ENCODE measurements around the gene SAMD4A.

Gene SAMD4A

DNA sequence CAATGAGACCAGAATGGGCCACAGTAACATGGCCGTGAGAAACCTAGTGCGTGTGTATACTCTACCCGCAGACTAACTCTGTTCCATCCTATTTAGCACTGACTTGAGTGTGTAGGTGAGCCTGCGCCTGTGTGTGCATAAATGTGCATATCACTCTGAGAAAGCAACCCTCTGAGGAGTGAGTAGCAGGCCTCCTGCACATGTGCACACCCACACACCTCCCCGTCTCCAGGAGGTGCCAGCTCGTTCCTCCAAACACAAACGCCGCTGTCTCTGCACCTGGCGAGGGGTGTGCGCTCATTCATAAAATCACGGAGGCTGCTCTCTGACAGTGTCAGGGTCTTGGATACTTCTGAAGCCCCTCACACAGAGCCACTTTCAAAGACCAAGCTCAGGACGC lies 196.8 kb downstream of the SAMD4A start:
- DNase-seq (ENCODE audit: low read depth) = no peak

GRCh38 chr14:54766276-54767138 lies 199.6 kb downstream of the SAMD4A start:
- no peak for DNase-seq (ENCODE audit: low read depth)

GRCh38 chr14:54767139-54767431 lies 200.2 kb downstream of the SAMD4A start:
- DNase-seq (ENCODE audit: low read depth) = no peak

GRCh38 chr14:54767450-54767849 lies 200.5 kb downstream of the SAMD4A start:
- no peak for DNase-seq (ENCODE audit: low read depth)

GRCh38 chr14:54768501-54769129 lies 201.7 kb downstream of the SAMD4A start:
- no peak for DNase-seq (ENCODE audit: low read depth)

- DNase-seq (ENCODE audit: low read depth) = no peak
Observed at GRCh38 chr14:54769951-54770863, 203.3 kb downstream of the SAMD4A start.

DNA sequence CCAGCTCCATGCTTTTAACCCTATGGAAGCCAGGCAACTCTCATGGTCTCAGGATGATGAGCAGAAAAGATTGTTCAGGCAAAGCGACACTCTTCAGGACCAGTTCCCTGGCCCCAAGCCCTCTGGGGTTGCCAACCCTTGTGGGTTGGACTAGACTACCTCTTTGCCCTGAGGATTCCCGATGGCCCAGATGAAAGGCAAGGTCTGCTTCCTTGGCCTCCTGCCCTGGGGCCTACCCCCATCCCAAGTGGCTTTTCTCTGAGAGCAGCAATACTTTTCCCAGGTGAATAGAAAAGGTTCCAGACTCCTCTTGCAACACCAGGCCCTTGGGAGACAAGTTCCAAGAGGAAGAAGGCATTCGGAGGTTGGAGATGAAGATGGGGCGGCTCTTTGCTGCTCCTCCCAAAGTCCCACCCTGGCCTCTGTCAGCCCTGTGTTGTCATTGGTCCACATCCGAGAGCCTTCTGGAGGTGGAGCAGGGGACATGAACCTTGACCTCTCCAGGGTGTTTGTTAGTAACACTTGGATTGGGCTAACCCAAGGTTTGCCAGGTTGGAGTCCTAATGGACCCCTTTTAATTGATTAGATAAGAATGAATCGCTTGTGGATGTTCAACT lies 204.6 kb downstream of the SAMD4A start:
- no peak for DNase-seq (ENCODE audit: low read depth)

GRCh38 chr14:54772451-54772881 lies 205.5 kb downstream of the SAMD4A start:
- no peak for DNase-seq (ENCODE audit: low read depth)

GRCh38 chr14:54773171-54774006 lies 206.5 kb downstream of the SAMD4A start:
- peak; percentile 37 for DNase-seq (ENCODE audit: low read depth)

DNA sequence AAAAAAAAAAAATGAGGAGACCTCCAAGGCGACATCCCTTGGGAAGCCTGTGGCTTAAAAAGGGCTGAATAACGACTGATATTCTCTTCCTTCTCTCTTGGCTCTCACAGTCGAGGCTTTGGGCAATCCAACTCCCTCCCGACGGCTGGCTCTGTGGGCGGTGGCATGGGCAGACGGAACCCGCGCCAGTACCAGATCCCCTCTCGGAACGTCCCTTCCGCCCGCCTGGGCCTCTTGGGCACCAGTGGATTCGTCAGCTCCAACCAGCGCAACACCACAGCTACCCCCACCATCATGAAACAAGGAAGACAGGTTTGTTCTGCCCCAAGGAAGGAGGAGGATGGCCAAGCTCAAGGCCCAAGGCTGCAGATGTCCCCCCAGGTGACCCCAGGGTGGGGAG lies 207.9 kb downstream of the SAMD4A start:
- DNase-seq (ENCODE audit: low read depth) = no peak

- no peak for DNase-seq (ENCODE audit: low read depth)
Observed at GRCh38 chr14:54775486-54776140, 208.7 kb downstream of the SAMD4A start.

DNA sequence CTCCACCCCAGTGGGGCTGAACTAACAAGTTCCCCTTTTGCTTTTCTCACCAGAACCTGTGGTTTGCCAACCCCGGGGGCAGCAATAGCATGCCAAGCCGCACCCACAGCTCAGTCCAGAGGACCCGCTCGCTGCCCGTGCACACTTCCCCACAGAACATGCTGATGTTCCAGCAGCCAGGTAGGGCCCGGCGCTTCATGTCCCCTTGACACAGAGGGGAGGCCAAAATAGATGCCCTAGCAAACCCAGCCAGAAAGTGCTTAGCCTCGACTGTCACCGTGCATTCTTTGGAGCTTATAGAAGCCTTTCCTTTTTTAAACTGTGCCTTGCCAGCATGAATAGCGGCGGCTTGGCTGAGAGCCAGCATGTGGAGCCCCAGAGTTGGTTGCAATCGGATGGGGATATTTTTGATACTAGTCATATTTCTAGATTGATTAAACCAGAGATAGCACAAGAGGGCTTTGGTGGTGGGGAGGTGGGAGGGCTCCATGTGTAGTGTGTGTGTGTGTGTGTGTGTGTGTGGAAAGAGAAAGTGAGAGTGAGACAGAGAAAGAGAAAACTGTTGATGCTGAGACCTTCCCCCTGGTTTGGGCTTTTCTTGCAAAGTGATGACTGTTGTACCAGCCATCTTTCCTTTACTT lies 209.6 kb downstream of the SAMD4A start:
- peak; percentile 49 for DNase-seq (ENCODE audit: low read depth)

GRCh38 chr14:54777395-54777794 lies 210.5 kb downstream of the SAMD4A start:
- no peak for DNase-seq (ENCODE audit: low read depth)

GRCh38 chr14:54778618-54779345 lies 211.9 kb downstream of the SAMD4A start:
- DNase-seq (ENCODE audit: low read depth) = no peak

DNA sequence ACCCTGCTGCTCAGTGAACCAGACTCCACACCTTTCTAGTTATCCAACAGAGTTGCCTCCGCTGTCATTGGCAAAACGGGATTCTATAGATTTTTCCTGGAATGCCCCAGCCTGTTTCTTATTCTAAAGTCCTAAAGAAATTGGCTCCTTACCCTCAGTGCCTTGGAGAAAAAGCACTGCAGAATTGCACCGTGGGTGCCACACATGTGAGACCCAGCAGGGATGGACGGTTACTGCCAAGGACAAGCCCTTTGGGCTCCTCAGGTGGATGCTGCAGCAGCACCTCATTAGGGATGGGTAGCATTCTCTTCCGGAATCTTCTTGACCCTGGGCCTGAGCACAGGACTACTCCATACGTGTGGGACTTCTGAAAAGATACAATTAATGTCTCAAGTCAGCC lies 214.2 kb downstream of the SAMD4A start:
- DNase-seq (ENCODE audit: low read depth) = no peak

GRCh38 chr14:54781961-54782750 lies 215.2 kb downstream of the SAMD4A start:
- no peak for DNase-seq (ENCODE audit: low read depth)

DNA sequence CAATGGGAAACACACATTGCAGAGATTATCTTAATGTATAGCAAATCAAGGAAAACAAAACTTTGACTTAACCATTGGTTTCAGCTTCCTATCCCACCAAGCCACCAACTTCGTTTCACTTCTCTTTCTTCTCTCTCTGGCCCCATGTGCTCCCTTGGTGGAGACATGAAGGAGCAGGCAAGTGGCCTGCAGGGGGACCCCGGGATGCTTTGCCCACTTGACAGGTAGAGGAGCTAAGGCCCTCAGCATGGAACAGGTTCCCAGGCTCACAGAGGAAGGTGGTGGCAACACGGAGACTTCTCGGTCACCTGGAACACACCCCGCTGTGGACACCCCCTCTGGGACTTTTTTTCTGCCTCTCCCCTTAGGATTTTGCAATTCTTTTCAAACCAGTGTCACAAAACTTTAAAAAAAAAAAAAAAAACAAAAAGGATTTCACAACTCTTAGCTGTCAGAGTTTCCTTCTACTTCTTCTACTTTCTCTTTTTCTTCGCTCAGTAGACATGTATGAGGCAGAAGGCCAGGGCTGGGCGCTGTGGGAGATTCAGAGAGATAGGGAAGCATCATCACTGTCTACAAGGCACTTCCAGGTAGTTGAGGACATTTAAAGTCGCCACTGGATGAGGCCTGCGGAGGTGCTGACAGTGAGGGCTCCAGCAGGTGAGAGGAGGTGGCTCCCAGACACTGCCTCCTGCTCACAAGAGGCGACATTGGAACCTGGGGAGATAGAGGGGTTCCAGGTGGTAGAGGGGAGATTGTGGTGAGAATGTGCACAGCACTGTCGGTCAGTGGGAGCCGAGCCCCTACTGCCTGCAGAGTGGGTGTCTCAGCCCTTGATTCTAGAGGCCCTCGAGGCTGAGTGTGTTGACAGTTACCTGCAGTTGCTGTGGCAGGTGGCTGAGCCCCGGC lies 216.1 kb downstream of the SAMD4A start:
- no peak for DNase-seq (ENCODE audit: low read depth)

- no peak for DNase-seq (ENCODE audit: low read depth)
Observed at GRCh38 chr14:54783660-54784015, 216.7 kb downstream of the SAMD4A start.

All from stimulated activated CD8-positive, alpha-beta memory T cell treated with anti-CD3 and anti-CD28 coated beads, Interleukin-15, amount 100 ng/mL, for 24 hours (primary cell).